WTC11 (cell line): ENCODE results near the gene CYREN. TPM values are rescaled to one million over a fixed set of nuclear protein-coding genes. Genes with fewer than 3 reads are reported as not detected.

ENCODE experiments used
- ATAC-seq: fragments of 200-7000 bp; cut with Tn5 transposase; 2 replicates; pipeline ENCODE4 v1.10.0; 2021; ENCODE audit warnings: mild to moderate bottlenecking, moderate library complexity
- CTCF ChIA-PET: fragments of 300-600 bp; sonication (Branson Sonifier 250); formaldehyde crosslinking; loops from one replicate; lab custom pipeline; 2021; ENCODE audit warnings: antibody characterized with exemption; lab: Charles Lee
- POLR2A ChIA-PET: fragments of 350-600 bp; sonication (Branson Sonifier 250); formaldehyde crosslinking; loops from one replicate; lab custom pipeline; 2021; ENCODE audit warnings: antibody characterized with exemption; lab: Charles Lee
- DNase-seq: peaks from one replicate; pipeline ENCODE4 v3.0.0; 2021; ENCODE audit warnings: low spot score
- H3K27ac Mint-ChIP-seq: 2 replicates; pipeline ENCODE4 v1.8.0; 2021; ENCODE audit warnings: mixed read lengths
- H3K27me3 Mint-ChIP-seq: 2 replicates; pipeline ENCODE4 v1.8.0; 2021; ENCODE audit warnings: low read depth, mild to moderate bottlenecking, moderate library complexity, mixed read lengths
- H3K36me3 Mint-ChIP-seq: 2 replicates; pipeline ENCODE4 v1.8.0; 2021; ENCODE audit warnings: mixed read lengths
- H3K4me1 Mint-ChIP-seq: 2 replicates; pipeline ENCODE4 v1.8.0; 2022; ENCODE audit warnings: mixed read lengths
- H3K4me3 Mint-ChIP-seq: 2 replicates; pipeline ENCODE4 v1.8.0; 2021; ENCODE audit warnings: mild to moderate bottlenecking, moderate library complexity, mixed read lengths
- H3K9me3 Mint-ChIP-seq: 2 replicates; pipeline ENCODE4 v1.8.0; 2021; ENCODE audit warnings: mixed read lengths
- CBFB ChIP-seq: sonication (generic); formaldehyde crosslinking; IDR thresholded peaks from 2 replicates; pipeline ENCODE4 v1.8.1; 2022; ENCODE audit warnings: mild to moderate bottlenecking, low read depth, missing genetic modification reagents
- ELF4 ChIP-seq: sonication (generic); formaldehyde crosslinking; IDR thresholded peaks from 2 replicates; pipeline ENCODE4 v1.8.1; 2022; ENCODE audit warnings: low read depth, mild to moderate bottlenecking, moderate library complexity, missing genetic modification reagents
- FOXP1 ChIP-seq: sonication (generic); formaldehyde crosslinking; IDR thresholded peaks from 2 replicates; pipeline ENCODE4 v1.8.0; 2022; ENCODE audit warnings: missing genetic modification reagents, mild to moderate bottlenecking, moderate library complexity, borderline replicate concordance
- KAT7 ChIP-seq: sonication (generic); formaldehyde crosslinking; IDR thresholded peaks from 2 replicates; pipeline ENCODE4 v1.8.1; 2023; ENCODE audit warnings: missing genetic modification reagents, mild to moderate bottlenecking, borderline replicate concordance
- NFATC4 ChIP-seq: fragments of 250-450 bp; sonication (Bioruptor Pico); IDR thresholded peaks from 2 replicates; pipeline ENCODE4 v1.9.0; 2021; ENCODE audit warnings: mild to moderate bottlenecking
- NFYB ChIP-seq: sonication (generic); formaldehyde crosslinking; conservative IDR thresholded peaks from 2 replicates; pipeline ENCODE4 v1.8.0; 2022; ENCODE audit warnings: low read depth, missing genetic modification reagents
- NR2C2 ChIP-seq: sonication (generic); formaldehyde crosslinking; IDR thresholded peaks from 2 replicates; pipeline ENCODE4 v1.8.0; 2022; ENCODE audit warnings: mild to moderate bottlenecking, missing genetic modification reagents
- RELA ChIP-seq: sonication (generic); formaldehyde crosslinking; IDR thresholded peaks from 2 replicates; pipeline ENCODE4 v1.8.1; 2022; ENCODE audit warnings: missing genetic modification reagents, mild to moderate bottlenecking, borderline replicate concordance
- SMAD4 ChIP-seq: sonication (generic); formaldehyde crosslinking; IDR thresholded peaks from 2 replicates; pipeline ENCODE4 v1.8.0; 2022; ENCODE audit warnings: mild to moderate bottlenecking, missing genetic modification reagents
- SOX15 ChIP-seq: fragments of 250-450 bp; sonication (Bioruptor Pico); IDR thresholded peaks from 2 replicates; pipeline ENCODE4 v1.9.0; 2021; ENCODE audit warnings: mild to moderate bottlenecking
- ZBTB21 ChIP-seq: sonication (generic); formaldehyde crosslinking; IDR thresholded peaks from 2 replicates; pipeline ENCODE4 v1.8.1; 2023; ENCODE audit warnings: mild to moderate bottlenecking, missing genetic modification reagents, borderline replicate concordance
- ZNF232 ChIP-seq: sonication (generic); formaldehyde crosslinking; IDR thresholded peaks from 2 replicates; pipeline ENCODE4 v1.8.0; 2022; ENCODE audit warnings: mild to moderate bottlenecking, missing genetic modification reagents
- total RNA-seq: library from RNA; stranded (reverse); gene quantifications from 3 replicates; pipeline ENCODE4 v1.2.3, GENCODE V29; 2021
- TF ChIP-seq, protein P1 (sequence below): sonication (generic); formaldehyde crosslinking; IDR thresholded peaks from 2 replicates; pipeline ENCODE4 v1.8.1; 2023; ENCODE audit warnings: mild to moderate bottlenecking, missing genetic modification reagents
- TF ChIP-seq, protein P2 (sequence below): fragments of 200-600 bp; IDR thresholded peaks from 2 replicates; pipeline ENCODE4 v1.8.0; 2022; ENCODE audit warnings: antibody characterized with exemption
- TF ChIP-seq, protein P3 (sequence below): sonication (generic); formaldehyde crosslinking; conservative IDR thresholded peaks from 2 replicates; pipeline ENCODE4 v1.8.1; 2022; ENCODE audit warnings: mild to moderate bottlenecking, missing genetic modification reagents
- TF ChIP-seq, protein P4 (sequence below): sonication (generic); formaldehyde crosslinking; conservative IDR thresholded peaks from 2 replicates; pipeline ENCODE4 v1.8.1; 2023; ENCODE audit warnings: mild to moderate bottlenecking, low read depth, missing genetic modification reagents, moderate library complexity
- TF ChIP-seq, protein P5 (sequence below): sonication (generic); formaldehyde crosslinking; IDR thresholded peaks from 2 replicates; pipeline ENCODE4 v1.8.1; 2023; ENCODE audit warnings: mild to moderate bottlenecking, moderate library complexity, missing genetic modification reagents
- TF ChIP-seq, protein P6 (sequence below): fragments of 250-450 bp; sonication (Bioruptor Pico); IDR thresholded peaks from 2 replicates; pipeline ENCODE4 v1.9.0; 2021; ENCODE audit warnings: moderate library complexity, mild to moderate bottlenecking, inconsistent platforms, borderline replicate concordance
- TF ChIP-seq, protein P7 (sequence below): fragments of 250-450 bp; sonication (Bioruptor Pico); IDR thresholded peaks from 2 replicates; pipeline ENCODE4 v1.8.0; 2021; ENCODE audit warnings: mild to moderate bottlenecking

The CYREN gene
- total RNA-seq, 1 experiment from 2014 or later = 37.9 TPM

DNA sequence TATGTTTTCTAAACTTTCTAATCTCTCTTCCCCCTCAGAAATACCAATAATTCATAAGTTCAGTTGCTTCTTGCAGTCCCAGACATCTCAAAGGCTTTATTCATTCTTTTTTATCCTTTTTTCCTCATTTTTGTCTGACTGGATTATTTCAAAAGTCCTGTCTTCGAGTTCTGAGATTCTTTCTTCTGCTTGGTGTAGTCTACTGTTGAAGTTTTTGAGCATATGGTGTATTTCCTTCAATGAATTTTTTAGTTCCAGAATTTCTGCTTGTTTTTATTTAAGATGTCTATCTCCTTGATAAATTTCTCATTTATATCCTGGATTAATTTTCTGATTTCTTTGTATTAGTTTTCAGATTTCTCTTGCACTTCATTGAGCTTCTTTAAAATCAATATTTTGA is 14.2 kb downstream of the CYREN start:
- CTCF ChIA-PET = no interaction called here
- peaks cover 22% of the 10 kb centered on the region for H3K4me1 Mint-ChIP-seq
- POLR2A ChIA-PET = interaction anchor here (0.6 kb wide), 1 partner anchor 79 kb away, joined by 4 read pairs; no protein-coding TSS in a partner anchor
- TF ChIP-seq, protein P1, sequence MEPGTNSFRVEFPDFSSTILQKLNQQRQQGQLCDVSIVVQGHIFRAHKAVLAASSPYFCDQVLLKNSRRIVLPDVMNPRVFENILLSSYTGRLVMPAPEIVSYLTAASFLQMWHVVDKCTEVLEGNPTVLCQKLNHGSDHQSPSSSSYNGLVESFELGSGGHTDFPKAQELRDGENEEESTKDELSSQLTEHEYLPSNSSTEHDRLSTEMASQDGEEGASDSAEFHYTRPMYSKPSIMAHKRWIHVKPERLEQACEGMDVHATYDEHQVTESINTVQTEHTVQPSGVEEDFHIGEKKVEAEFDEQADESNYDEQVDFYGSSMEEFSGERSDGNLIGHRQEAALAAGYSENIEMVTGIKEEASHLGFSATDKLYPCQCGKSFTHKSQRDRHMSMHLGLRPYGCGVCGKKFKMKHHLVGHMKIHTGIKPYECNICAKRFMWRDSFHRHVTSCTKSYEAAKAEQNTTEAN (CRISPR knock-in tag) = no peak
- TF ChIP-seq ELF4 (CRISPR knock-in tag) = no peak
- TF ChIP-seq NFYB (CRISPR knock-in tag) = no peak
- TF ChIP-seq, protein P2, sequence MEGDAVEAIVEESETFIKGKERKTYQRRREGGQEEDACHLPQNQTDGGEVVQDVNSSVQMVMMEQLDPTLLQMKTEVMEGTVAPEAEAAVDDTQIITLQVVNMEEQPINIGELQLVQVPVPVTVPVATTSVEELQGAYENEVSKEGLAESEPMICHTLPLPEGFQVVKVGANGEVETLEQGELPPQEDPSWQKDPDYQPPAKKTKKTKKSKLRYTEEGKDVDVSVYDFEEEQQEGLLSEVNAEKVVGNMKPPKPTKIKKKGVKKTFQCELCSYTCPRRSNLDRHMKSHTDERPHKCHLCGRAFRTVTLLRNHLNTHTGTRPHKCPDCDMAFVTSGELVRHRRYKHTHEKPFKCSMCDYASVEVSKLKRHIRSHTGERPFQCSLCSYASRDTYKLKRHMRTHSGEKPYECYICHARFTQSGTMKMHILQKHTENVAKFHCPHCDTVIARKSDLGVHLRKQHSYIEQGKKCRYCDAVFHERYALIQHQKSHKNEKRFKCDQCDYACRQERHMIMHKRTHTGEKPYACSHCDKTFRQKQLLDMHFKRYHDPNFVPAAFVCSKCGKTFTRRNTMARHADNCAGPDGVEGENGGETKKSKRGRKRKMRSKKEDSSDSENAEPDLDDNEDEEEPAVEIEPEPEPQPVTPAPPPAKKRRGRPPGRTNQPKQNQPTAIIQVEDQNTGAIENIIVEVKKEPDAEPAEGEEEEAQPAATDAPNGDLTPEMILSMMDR = no peak
- TF ChIP-seq CBFB = no peak
- TF ChIP-seq, protein P3, sequence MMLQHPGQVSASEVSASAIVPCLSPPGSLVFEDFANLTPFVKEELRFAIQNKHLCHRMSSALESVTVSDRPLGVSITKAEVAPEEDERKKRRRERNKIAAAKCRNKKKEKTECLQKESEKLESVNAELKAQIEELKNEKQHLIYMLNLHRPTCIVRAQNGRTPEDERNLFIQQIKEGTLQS (CRISPR knock-in tag) = no peak
- TF ChIP-seq, protein P4, sequence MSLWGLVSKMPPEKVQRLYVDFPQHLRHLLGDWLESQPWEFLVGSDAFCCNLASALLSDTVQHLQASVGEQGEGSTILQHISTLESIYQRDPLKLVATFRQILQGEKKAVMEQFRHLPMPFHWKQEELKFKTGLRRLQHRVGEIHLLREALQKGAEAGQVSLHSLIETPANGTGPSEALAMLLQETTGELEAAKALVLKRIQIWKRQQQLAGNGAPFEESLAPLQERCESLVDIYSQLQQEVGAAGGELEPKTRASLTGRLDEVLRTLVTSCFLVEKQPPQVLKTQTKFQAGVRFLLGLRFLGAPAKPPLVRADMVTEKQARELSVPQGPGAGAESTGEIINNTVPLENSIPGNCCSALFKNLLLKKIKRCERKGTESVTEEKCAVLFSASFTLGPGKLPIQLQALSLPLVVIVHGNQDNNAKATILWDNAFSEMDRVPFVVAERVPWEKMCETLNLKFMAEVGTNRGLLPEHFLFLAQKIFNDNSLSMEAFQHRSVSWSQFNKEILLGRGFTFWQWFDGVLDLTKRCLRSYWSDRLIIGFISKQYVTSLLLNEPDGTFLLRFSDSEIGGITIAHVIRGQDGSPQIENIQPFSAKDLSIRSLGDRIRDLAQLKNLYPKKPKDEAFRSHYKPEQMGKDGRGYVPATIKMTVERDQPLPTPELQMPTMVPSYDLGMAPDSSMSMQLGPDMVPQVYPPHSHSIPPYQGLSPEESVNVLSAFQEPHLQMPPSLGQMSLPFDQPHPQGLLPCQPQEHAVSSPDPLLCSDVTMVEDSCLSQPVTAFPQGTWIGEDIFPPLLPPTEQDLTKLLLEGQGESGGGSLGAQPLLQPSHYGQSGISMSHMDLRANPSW (CRISPR knock-in tag) = no peak
- TF ChIP-seq RELA = no peak
- TF ChIP-seq, protein P5, sequence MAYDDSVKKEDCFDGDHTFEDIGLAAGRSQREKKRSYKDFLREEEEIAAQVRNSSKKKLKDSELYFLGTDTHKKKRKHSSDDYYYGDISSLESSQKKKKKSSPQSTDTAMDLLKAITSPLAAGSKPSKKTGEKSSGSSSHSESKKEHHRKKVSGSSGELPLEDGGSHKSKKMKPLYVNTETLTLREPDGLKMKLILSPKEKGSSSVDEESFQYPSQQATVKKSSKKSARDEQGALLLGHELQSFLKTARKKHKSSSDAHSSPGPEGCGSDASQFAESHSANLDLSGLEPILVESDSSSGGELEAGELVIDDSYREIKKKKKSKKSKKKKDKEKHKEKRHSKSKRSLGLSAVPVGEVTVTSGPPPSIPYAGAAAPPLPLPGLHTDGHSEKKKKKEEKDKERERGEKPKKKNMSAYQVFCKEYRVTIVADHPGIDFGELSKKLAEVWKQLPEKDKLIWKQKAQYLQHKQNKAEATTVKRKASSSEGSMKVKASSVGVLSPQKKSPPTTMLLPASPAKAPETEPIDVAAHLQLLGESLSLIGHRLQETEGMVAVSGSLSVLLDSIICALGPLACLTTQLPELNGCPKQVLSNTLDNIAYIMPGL (CRISPR knock-in tag) = no peak
- TF ChIP-seq, protein P6, sequence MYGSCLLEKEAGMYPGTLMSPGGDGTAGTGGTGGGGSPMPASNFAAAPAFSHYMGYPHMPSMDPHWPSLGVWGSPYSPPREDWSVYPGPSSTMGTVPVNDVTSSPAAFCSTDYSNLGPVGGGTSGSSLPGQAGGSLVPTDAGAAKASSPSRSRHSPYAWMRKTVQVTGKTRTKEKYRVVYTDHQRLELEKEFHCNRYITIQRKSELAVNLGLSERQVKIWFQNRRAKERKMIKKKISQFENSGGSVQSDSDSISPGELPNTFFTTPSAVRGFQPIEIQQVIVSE = no peak
- TF ChIP-seq, protein P7, sequence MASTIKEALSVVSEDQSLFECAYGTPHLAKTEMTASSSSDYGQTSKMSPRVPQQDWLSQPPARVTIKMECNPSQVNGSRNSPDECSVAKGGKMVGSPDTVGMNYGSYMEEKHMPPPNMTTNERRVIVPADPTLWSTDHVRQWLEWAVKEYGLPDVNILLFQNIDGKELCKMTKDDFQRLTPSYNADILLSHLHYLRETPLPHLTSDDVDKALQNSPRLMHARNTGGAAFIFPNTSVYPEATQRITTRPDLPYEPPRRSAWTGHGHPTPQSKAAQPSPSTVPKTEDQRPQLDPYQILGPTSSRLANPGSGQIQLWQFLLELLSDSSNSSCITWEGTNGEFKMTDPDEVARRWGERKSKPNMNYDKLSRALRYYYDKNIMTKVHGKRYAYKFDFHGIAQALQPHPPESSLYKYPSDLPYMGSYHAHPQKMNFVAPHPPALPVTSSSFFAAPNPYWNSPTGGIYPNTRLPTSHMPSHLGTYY (CRISPR knock-in tag) = no peak
- no peak for TF ChIP-seq ZNF232
- no peak for TF ChIP-seq KAT7
- no peak for TF ChIP-seq SMAD4
- TF ChIP-seq FOXP1 (CRISPR knock-in tag) = no peak
- peaks cover 60% of the 10 kb centered on the region for H3K36me3 Mint-ChIP-seq
- no peak overlapping the region for H3K4me3 Mint-ChIP-seq
- no peak overlapping the region for H3K27ac Mint-ChIP-seq
- DNase-seq (no peak), ATAC-seq (no peak)
- peaks cover 57% of the 10 kb centered on the region for H3K9me3 Mint-ChIP-seq
- H3K27me3 Mint-ChIP-seq = peaks cover 5% of the 10 kb centered on the region

DNA sequence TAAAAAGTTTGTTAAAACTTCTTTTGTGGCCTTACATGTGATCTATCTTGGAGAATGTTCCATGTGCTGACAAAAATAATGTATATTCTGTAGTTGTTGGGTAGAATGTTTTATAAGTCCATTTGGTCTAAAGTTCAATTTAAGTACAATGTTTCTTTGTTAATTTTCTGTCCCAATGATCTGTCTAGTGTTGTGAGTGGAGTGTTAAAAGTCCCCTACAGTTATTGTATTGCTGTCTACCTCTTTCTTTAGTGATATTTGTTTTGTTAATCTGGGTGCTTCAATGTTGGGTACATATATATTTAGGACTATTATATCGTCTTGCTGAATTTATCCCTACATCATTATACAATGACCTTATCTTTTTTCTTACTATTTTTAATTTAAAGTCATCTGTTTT is 15.8 kb downstream of the CYREN start:
- ATAC-seq (no peak), DNase-seq (no peak)
- CTCF ChIA-PET = interaction anchor here (0.6 kb wide), 1 partner anchor 508 kb away, joined by 3 read pairs; the partner anchor contains the start of gene BPGM
- Mint-ChIP-seq H3K9me3 (peaks cover 52% of the 10 kb centered on the region), H3K27me3 (peaks cover 5% of the 10 kb centered on the region), H3K4me3 (no peak overlapping the region), H3K4me1 (peaks cover 8% of the 10 kb centered on the region), H3K27ac (no peak overlapping the region), H3K36me3 (peaks cover 46% of the 10 kb centered on the region)
- TF ChIP-seq NFATC4 (CRISPR knock-in tag) (no peak), NR2C2 (CRISPR knock-in tag) (no peak), SOX15 (no peak), ZBTB21 (CRISPR knock-in tag) (no peak)
- POLR2A ChIA-PET = no interaction called here
